HCT116 (cell line): ENCODE measurements around the gene HRK.
A peak's percentile ranks its signal among the peaks of the same experiment; 100 is the strongest.

Experiments
- CTCF ChIP-seq, 3 experiments: fragments of 200-600 bp in 1 of 3; sonication (generic) in 1 of 3; IDR thresholded peaks in 2 of 3; conservative IDR thresholded peaks in 1 of 3; 2 replicates each; pipeline ENCODE4 v1.5.1; 2012 to 2017; ENCODE audit warnings: low read depth in 2 of 3, low read length in 2 of 3, antibody characterized with exemption in 1 of 3, borderline replicate concordance in 1 of 3, control low read depth in 1 of 3, mild to moderate bottlenecking in 1 of 3, mixed read lengths in 1 of 3, mixed run types in 1 of 3, moderate library complexity in 1 of 3; ENCODE audit not compliant: insufficient read depth in 1 of 3
- ELF1 ChIP-seq: IDR thresholded peaks from 2 replicates; pipeline ENCODE4 v1.6.1; 2012; ENCODE audit warnings: low read depth, borderline replicate concordance
- EZH2 ChIP-seq: fragments of 200-600 bp; sonication (generic); IDR thresholded peaks from 2 replicates; pipeline ENCODE4 v1.6.1; 2017; ENCODE audit warnings: antibody characterized with exemption, mixed run types
- EZH2phosphoT487 ChIP-seq: fragments of 200-600 bp; IDR thresholded peaks from 2 replicates; pipeline ENCODE4 v1.6.1; 2018; ENCODE audit warnings: antibody characterized with exemption, borderline replicate concordance
- POLR2A ChIP-seq: IDR thresholded peaks from 2 replicates; pipeline ENCODE4 v1.7.0; 2011; ENCODE audit warnings: borderline replicate concordance; ENCODE audit not compliant: insufficient read depth, insufficient read length; ENCODE audit errors: extremely low read depth
- POLR2AphosphoS5 ChIP-seq: IDR thresholded peaks from 2 replicates; pipeline ENCODE4 v1.6.1; 2011; ENCODE audit warnings: mild to moderate bottlenecking, low read depth, low read length, moderate library complexity
- RAD21 ChIP-seq: IDR thresholded peaks from 2 replicates; pipeline ENCODE4 v1.6.1; 2012; ENCODE audit warnings: low read depth, mild to moderate bottlenecking
- TCF7L2 ChIP-seq: IDR thresholded peaks from 2 replicates; pipeline ENCODE4 v1.7.0; 2011; ENCODE audit warnings: borderline replicate concordance, inconsistent platforms; ENCODE audit not compliant: insufficient read depth, insufficient read length; ENCODE audit errors: extremely low read depth
- ZFX ChIP-seq: fragments of 450-650 bp; IDR thresholded peaks from 2 replicates; pipeline ENCODE4 v1.6.1; 2017

GRCh38 chr12:116881325-116881876 is at the start of gene HRK:
- TF ChIP-seq POLR2A (peak; percentile 74), CTCF (IDR thresholded peaks at IDR 0.05 in 2 of 3, conservative IDR thresholded peaks at IDR 0.05 in 1 of 3; ENCODE audit: borderline replicate concordance in 1 of 3, insufficient read depth in 1 of 3, low read depth in 2 of 3, low read length in 2 of 3) (no peak), EZH2 (no peak), EZH2phosphoT487 (no peak), POLR2AphosphoS5 (0 out of 2 replicates have a peak, but pooled peaks have one; percentile 53), ZFX (peak; percentile 27; the same call in 1 of the 2 replicates), RAD21 (no peak), TCF7L2 (peak; percentile 43), ELF1 (no peak)
